Measurements from ENCODE around the gene ACE. TPM values are rescaled to one million over a fixed set of nuclear protein-coding genes. Genes with fewer than 3 reads are reported as not detected.

Gene ACE
- total and polyA plus RNA-seq, 4 donors, result 1.1 to 6.9 (median 2.4) TPM

- TF ChIP-seq, protein P1, sequence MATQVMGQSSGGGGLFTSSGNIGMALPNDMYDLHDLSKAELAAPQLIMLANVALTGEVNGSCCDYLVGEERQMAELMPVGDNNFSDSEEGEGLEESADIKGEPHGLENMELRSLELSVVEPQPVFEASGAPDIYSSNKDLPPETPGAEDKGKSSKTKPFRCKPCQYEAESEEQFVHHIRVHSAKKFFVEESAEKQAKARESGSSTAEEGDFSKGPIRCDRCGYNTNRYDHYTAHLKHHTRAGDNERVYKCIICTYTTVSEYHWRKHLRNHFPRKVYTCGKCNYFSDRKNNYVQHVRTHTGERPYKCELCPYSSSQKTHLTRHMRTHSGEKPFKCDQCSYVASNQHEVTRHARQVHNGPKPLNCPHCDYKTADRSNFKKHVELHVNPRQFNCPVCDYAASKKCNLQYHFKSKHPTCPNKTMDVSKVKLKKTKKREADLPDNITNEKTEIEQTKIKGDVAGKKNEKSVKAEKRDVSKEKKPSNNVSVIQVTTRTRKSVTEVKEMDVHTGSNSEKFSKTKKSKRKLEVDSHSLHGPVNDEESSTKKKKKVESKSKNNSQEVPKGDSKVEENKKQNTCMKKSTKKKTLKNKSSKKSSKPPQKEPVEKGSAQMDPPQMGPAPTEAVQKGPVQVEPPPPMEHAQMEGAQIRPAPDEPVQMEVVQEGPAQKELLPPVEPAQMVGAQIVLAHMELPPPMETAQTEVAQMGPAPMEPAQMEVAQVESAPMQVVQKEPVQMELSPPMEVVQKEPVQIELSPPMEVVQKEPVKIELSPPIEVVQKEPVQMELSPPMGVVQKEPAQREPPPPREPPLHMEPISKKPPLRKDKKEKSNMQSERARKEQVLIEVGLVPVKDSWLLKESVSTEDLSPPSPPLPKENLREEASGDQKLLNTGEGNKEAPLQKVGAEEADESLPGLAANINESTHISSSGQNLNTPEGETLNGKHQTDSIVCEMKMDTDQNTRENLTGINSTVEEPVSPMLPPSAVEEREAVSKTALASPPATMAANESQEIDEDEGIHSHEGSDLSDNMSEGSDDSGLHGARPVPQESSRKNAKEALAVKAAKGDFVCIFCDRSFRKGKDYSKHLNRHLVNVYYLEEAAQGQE (IDR thresholded peaks at IDR 0.05), result no peak
- no peak for TF ChIP-seq HNF4A (conservative IDR thresholded peaks at IDR 0.05)
- no peak for TF ChIP-seq TAF1 (conservative IDR thresholded peaks at IDR 0.05)
- H3K36me3 ChIP-seq (ENCODE audit: control insufficient read depth in 4 of 4, insufficient read depth in 3 of 4, low read depth in 1 of 4, low read length in 3 of 4), result no peaks in the 10 kb centered on the region
- no peak overlapping the region for H3K9ac ChIP-seq (ENCODE audit: low read depth in 1 of 2, low read length in 2 of 2)
- H3K27me3 ChIP-seq (ENCODE audit: control insufficient read depth in 4 of 4, insufficient read depth in 4 of 4, low read length in 3 of 4), result no peaks in the 10 kb centered on the region
- peaks cover 7 to 14% (median 11%) of the 10 kb centered on the region in 4 donors for H3K4me1 ChIP-seq (ENCODE audit: control insufficient read depth in 4 of 4, insufficient read depth in 4 of 4, low read length in 3 of 4)
- H3K9me3 ChIP-seq (ENCODE audit: control insufficient read depth in 4 of 4, low read length in 3 of 4), result no peaks in the 10 kb centered on the region
- 93% methylated on average over 13 of the region's 13 CpGs for WGBS
- DNase-seq (ENCODE audit: low spot score), result no peak
- no peak overlapping the region for H3K27ac ChIP-seq (ENCODE audit: low read depth in 1 of 2, low read length in 2 of 2)
- no peak overlapping the region for H3K4me3 ChIP-seq (ENCODE audit: low read depth in 1 of 3, low read length in 3 of 3)
Measured at GRCh38 chr17:63441654-63442053, 35.2 kb upstream of the ACE start.

- 96% methylated on average over 8 of the region's 8 CpGs for WGBS
- DNase-seq (ENCODE audit: low spot score), result no peak
- H3K4me1 ChIP-seq (ENCODE audit: control insufficient read depth in 4 of 4, insufficient read depth in 4 of 4, low read length in 3 of 4), result peaks cover 7 to 14% (median 12%) of the 10 kb centered on the region in 4 donors
Measured at GRCh38 chr17:63442074-63442473, 34.8 kb upstream of the ACE start.

More at GRCh38 chr17:63442074-63442473, 34.8 kb upstream of the ACE start:
- TF ChIP-seq NR2F2 (IDR thresholded peaks at IDR 0.05) (no peak), TAF1 (conservative IDR thresholded peaks at IDR 0.05) (no peak), RAD21 (IDR thresholded peaks at IDR 0.05) (no peak), FOXA1 (IDR thresholded peaks at IDR 0.05) (no peak), YY1 (IDR thresholded peaks at IDR 0.05) (no peak), GABPA (IDR thresholded peaks at IDR 0.05 in 1 of 2, conservative IDR thresholded peaks at IDR 0.05 in 1 of 2) (no peak), RXRA (IDR thresholded peaks at IDR 0.05) (no peak)
- TF ChIP-seq, protein P1 (IDR thresholded peaks at IDR 0.05), result no peak
- TF ChIP-seq, protein P2, sequence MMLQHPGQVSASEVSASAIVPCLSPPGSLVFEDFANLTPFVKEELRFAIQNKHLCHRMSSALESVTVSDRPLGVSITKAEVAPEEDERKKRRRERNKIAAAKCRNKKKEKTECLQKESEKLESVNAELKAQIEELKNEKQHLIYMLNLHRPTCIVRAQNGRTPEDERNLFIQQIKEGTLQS (IDR thresholded peaks at IDR 0.05), result no peak
- TF ChIP-seq, protein P3, sequence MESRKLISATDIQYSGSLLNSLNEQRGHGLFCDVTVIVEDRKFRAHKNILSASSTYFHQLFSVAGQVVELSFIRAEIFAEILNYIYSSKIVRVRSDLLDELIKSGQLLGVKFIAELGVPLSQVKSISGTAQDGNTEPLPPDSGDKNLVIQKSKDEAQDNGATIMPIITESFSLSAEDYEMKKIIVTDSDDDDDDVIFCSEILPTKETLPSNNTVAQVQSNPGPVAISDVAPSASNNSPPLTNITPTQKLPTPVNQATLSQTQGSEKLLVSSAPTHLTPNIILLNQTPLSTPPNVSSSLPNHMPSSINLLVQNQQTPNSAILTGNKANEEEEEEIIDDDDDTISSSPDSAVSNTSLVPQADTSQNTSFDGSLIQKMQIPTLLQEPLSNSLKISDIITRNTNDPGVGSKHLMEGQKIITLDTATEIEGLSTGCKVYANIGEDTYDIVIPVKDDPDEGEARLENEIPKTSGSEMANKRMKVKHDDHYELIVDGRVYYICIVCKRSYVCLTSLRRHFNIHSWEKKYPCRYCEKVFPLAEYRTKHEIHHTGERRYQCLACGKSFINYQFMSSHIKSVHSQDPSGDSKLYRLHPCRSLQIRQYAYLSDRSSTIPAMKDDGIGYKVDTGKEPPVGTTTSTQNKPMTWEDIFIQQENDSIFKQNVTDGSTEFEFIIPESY (IDR thresholded peaks at IDR 0.05), result no peak
- Histone ChIP-seq H3K9me3 (ENCODE audit: control insufficient read depth in 4 of 4, low read length in 3 of 4) (no peaks in the 10 kb centered on the region), H3K9ac (ENCODE audit: low read depth in 1 of 2, low read length in 2 of 2) (no peak overlapping the region), H3K27ac (ENCODE audit: low read depth in 1 of 2, low read length in 2 of 2) (no peak overlapping the region), H3K27me3 (ENCODE audit: control insufficient read depth in 4 of 4, insufficient read depth in 4 of 4, low read length in 3 of 4) (no peaks in the 10 kb centered on the region), H3K4me3 (ENCODE audit: low read depth in 1 of 3, low read length in 3 of 3) (no peak overlapping the region), H3K36me3 (ENCODE audit: control insufficient read depth in 4 of 4, insufficient read depth in 3 of 4, low read depth in 1 of 4, low read length in 3 of 4) (no peaks in the 10 kb centered on the region)
